ENCODE measurements around the gene SERPINI1.

GRCh38 chr3:167691366-167691765, 44.2 kb upstream of the SERPINI1 start:
- TF ChIP-seq CTCF (IDR thresholded peaks at IDR 0.05) (no peak), POLR2A (IDR thresholded peaks at IDR 0.05) (no peak)
